ENCODE results near the gene TAS1R3.

- TF ChIP-seq CTCF (conservative IDR thresholded peaks at IDR 0.05; ENCODE audit: low read depth in 2 of 2) (no peak), EZH2phosphoT487 (IDR thresholded peaks at IDR 0.05; ENCODE audit: unreplicated experiment) (no peak), EZH2 (IDR thresholded peaks at IDR 0.05; ENCODE audit: low read depth, unreplicated experiment) (no peak), POLR2AphosphoS5 (IDR thresholded peaks at IDR 0.05; ENCODE audit: low read depth) (no peak), REST (IDR thresholded peaks at IDR 0.05; ENCODE audit: unreplicated experiment) (no peak), CREB1 (CRISPR knock-in tag; IDR thresholded peaks at IDR 0.05; ENCODE audit: low read depth) (no peak), ZNF331 (CRISPR knock-in tag; IDR thresholded peaks at IDR 0.05; ENCODE audit: low read depth) (no peak), NANOG (IDR thresholded peaks at IDR 0.05; ENCODE audit: borderline replicate concordance) (no peak), ZNF114 (CRISPR knock-in tag; IDR thresholded peaks at IDR 0.05) (no peak), JUNB (IDR thresholded peaks at IDR 0.05; ENCODE audit: unreplicated experiment) (no peak)
Measured at GRCh38 chr1:1342584-1343115, 11.6 kb downstream of the TAS1R3 start.
